ENCODE results near the gene ESPN. TPM values are rescaled to one million over a fixed set of nuclear protein-coding genes. Genes with fewer than 3 reads are reported as not detected.

ESPN gene
- total and polyA plus RNA-seq, 12 donors, result 0.16 to 10.8 (median 6.1) TPM

DNA sequence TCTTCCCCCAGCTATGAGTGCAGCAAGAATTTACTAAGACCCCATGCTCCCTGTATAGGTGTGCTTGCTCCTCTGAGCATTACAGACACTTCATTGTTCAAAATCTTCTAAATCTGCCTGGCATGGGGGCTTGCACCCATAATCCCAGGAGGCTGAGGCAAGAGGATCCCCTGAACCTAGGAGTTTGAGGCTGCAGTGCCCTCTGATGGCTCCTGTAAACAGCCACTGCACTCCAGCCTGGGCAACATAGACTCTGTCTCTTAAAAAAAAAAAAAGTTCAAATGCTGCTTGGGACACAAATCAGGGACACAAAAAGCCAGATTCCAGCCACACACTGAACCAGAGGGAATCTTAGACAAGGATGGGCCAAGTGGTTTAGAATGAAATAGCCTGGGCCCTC lies 27.6 kb upstream of the ESPN start:
- H3K4me3 ChIP-seq, result no peak overlapping the region
- intact Hi-C loops (cut with DNase I), result no loop called here
- no peak for TF ChIP-seq POLR2A (IDR thresholded peaks at IDR 0.05)
- TF ChIP-seq, protein P1, sequence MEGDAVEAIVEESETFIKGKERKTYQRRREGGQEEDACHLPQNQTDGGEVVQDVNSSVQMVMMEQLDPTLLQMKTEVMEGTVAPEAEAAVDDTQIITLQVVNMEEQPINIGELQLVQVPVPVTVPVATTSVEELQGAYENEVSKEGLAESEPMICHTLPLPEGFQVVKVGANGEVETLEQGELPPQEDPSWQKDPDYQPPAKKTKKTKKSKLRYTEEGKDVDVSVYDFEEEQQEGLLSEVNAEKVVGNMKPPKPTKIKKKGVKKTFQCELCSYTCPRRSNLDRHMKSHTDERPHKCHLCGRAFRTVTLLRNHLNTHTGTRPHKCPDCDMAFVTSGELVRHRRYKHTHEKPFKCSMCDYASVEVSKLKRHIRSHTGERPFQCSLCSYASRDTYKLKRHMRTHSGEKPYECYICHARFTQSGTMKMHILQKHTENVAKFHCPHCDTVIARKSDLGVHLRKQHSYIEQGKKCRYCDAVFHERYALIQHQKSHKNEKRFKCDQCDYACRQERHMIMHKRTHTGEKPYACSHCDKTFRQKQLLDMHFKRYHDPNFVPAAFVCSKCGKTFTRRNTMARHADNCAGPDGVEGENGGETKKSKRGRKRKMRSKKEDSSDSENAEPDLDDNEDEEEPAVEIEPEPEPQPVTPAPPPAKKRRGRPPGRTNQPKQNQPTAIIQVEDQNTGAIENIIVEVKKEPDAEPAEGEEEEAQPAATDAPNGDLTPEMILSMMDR (IDR thresholded peaks at IDR 0.05), result peak in 1 of 6 experiments; percentile 7
- no peak for DNase-seq
- no peak overlapping the region for H3K27ac ChIP-seq
- peaks cover 17 to 20% of the 10 kb centered on the region in 2 donors for H3K4me1 ChIP-seq (replicated peaks in 1 of 2)
- H3K27me3 ChIP-seq, result no peaks in the 10 kb centered on the region
- H3K36me3 ChIP-seq (replicated peaks in 1 of 2), result no peaks in the 10 kb centered on the region
- H3K9me3 ChIP-seq (replicated peaks in 1 of 3), result no peaks in the 10 kb centered on the region

DNA sequence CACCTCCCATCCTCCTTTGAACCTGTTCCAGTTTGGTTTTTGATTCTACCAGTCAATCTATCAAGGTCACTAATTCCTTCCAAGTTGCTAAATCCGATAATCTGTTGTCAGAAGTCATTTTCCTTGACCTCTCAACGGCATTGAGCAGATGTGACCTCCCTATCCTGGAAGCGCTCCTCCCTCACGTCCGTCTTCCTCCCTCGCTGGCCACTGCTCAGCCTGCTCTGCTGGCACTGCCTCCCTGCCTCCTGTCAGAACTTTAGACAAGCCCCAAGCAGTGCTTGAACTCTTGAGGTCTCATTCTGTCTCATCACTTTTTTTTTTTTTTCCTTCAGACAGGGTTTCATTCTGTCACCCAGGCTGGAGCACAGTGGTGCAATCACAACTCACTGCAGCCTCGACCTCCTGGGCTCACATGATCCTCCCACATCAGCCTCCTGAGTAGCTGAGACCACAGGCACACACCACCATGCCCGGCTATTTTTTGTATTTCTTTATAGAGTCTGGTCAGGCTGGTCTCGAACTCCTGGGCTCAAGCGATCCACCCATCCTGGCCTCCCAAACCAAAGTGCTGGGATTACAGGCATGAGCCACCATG lies 26.6 kb upstream of the ESPN start:
- Histone ChIP-seq H3K27me3 (no peaks in the 10 kb centered on the region), H3K4me1 (replicated peaks in 1 of 2) (peaks cover 10 to 13% of the 10 kb centered on the region in 2 donors), H3K36me3 (replicated peaks in 1 of 2) (no peaks in the 10 kb centered on the region), H3K4me3 (no peak overlapping the region), H3K9me3 (replicated peaks in 1 of 3) (no peaks in the 10 kb centered on the region), H3K27ac (peak overlapping the region in 1 of 5 donors; percentile 20)
- peak in 5 of 7 donors; percentile 28 to 65 (median 53) for DNase-seq
- 43 to 50% (median 47%) methylated on average over 10 of the region's 10 CpGs for WGBS, 4 donors
- no peak for TF ChIP-seq POLR2A (IDR thresholded peaks at IDR 0.05)
- TF ChIP-seq, protein P1 (IDR thresholded peaks at IDR 0.05), result no peak
- intact Hi-C loops (cut with DNase I), result no loop called here

DNA sequence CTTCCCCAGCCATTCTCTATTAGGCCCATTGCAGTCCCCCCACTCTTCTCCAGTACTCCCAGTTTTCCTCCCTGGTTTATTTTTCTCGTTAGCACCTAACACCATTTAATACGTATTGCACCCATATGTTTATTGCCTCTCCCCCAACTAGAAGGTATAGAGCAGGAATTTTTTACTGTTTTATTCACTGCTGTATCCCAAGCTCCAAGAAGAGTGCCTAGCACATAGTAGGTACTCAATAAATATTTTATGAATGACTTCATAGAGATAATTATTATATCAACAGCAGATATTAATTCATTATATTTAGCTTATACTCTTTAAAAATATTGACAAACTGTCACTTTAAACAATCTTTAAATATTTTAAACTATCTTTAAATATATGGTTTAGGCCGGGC lies 25.3 kb upstream of the ESPN start:
- H3K4me3 ChIP-seq, result no peak overlapping the region
- DNase-seq, result no peak
- intact Hi-C loops (cut with DNase I), result no loop called here
- no peak overlapping the region for H3K27ac ChIP-seq
- H3K27me3 ChIP-seq, result no peaks in the 10 kb centered on the region
- WGBS, 4 donors, result 85 to 91% (median 89%) methylated on average over 3 of the region's 3 CpGs
- peaks cover 7 to 8% of the 10 kb centered on the region in 2 donors for H3K4me1 ChIP-seq (replicated peaks in 1 of 2)
- H3K36me3 ChIP-seq (replicated peaks in 1 of 2), result no peaks in the 10 kb centered on the region
- TF ChIP-seq, protein P1 (IDR thresholded peaks at IDR 0.05), result no peak
- no peak for TF ChIP-seq POLR2A (IDR thresholded peaks at IDR 0.05)
- H3K9me3 ChIP-seq (replicated peaks in 1 of 3), result no peaks in the 10 kb centered on the region

DNA sequence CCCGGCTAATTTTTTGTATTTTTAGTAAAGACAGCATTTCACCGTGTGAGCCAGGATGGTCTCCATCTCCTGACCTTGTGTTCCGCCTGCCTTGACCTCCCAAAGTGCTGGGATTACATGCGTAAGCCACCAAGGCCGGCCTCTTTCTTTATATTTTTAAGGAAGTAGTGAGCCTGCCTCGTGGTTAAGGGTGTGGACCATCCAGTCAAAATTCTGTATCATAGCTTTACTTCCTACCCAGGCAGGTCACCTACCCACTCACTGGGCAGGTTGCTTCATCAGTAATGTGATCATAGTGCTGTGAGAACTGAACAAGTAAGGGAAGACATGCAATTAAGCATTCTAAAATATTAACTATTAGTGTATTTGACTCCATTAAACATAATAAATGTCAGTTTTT lies 22.9 kb upstream of the ESPN start:
- TF ChIP-seq, protein P1 (IDR thresholded peaks at IDR 0.05), result no peak
- TF ChIP-seq POLR2A (IDR thresholded peaks at IDR 0.05), result no peak

More for the DNA sequence above, 22.9 kb upstream of the ESPN start:
- peaks cover 6 to 8% of the 10 kb centered on the region in 2 donors for H3K4me1 ChIP-seq (replicated peaks in 1 of 2)
- intact Hi-C loops (cut with DNase I), result loop anchor here in 1 of 2 donors (5.0 kb wide), 2 partner anchors 34 to 154 kb away; no protein-coding TSS in a partner anchor
- no peak overlapping the region for H3K4me3 ChIP-seq
- no peaks in the 10 kb centered on the region for H3K36me3 ChIP-seq (replicated peaks in 1 of 2)
- no peaks in the 10 kb centered on the region for H3K27me3 ChIP-seq
- H3K27ac ChIP-seq, result no peak overlapping the region
- no peak for DNase-seq
- WGBS, 4 donors, result 36 to 47% (median 42%) methylated on average over 6 of the region's 6 CpGs
- H3K9me3 ChIP-seq (replicated peaks in 1 of 3), result no peaks in the 10 kb centered on the region

Measured in adrenal gland (tissue), 12 donors.